HepG2 (cell line): Measurements from ENCODE around the gene DDX23. TPM values are rescaled to one million over a fixed set of nuclear protein-coding genes. Genes with fewer than 3 reads are reported as not detected.

Source experiments
- ATAC-seq: fragments of 200-7000 bp; cut with Tn5 transposase; 3 replicates; pipeline ENCODE4 v1.9.1; 2020; ENCODE audit warnings: mild to moderate bottlenecking, moderate library complexity
- BruUV-seq: library from RNA; stranded (reverse); fragments of 400-500 nt; replicated peaks from 2 replicates; lab custom pipeline; 2021; lab: Mats Ljungman, UMichigan
- CTCF ChIA-PET: fragments of 300-600 bp; formaldehyde crosslinking; extraction: SDS; loops from one replicate; lab custom pipeline; 2021; ENCODE audit warnings: low total read pairs, inconsistent platforms, low intra/inter-chr PET ratio; lab: Yijun Ruan, JAX
- POLR2A ChIA-PET: fragments of 350-600 bp; sonication (Branson Sonifier 250); formaldehyde crosslinking; loops from one replicate; lab custom pipeline; 2020; ENCODE audit warnings: antibody characterized with exemption, inconsistent platforms; lab: Yijun Ruan, JAX
- DNase-seq: peaks from one replicate; pipeline ENCODE4 v3.0.0-alpha.2; 2015; ENCODE audit warnings: low spot score
- FAIRE-seq: peaks from 3 replicates; lab custom pipeline; 2011; peaks lifted over from hg19 to GRCh38; lab: Jason Lieb, UNC
- H2AFZ ChIP-seq: one replicate; pipeline ENCODE4 v1.6.1; 2011; ENCODE audit warnings: low read length, inconsistent platforms
- H3K27ac ChIP-seq: fragments of 300-600 bp; 3 replicates; pipeline ENCODE4 v1.8.0; 2011; ENCODE audit warnings: mixed run types, mild to moderate bottlenecking, mixed read lengths, low read length, inconsistent platforms; ENCODE audit not compliant: insufficient read depth; ENCODE audit errors: extremely low read length
- H3K27me3 ChIP-seq, 2 experiments: fragments of 200-600 bp in 1 of 2; 2 replicates in 1 of 2; 3 replicates in 1 of 2; pipeline versions ENCODE4 v1.6.0 to v1.8.0; 2011; ENCODE audit warnings: low read length in 2 of 2, mild to moderate bottlenecking in 2 of 2, moderate library complexity in 2 of 2, inconsistent platforms in 1 of 2; ENCODE audit not compliant: insufficient read depth in 2 of 2, control insufficient read depth in 1 of 2
- H3K36me3 ChIP-seq, 2 experiments: fragments of 200-600 bp in 1 of 2; replicated peaks in 1 of 2; 2 replicates in 1 of 2; 3 replicates in 1 of 2; pipeline versions ENCODE4 v1.5.1 to v1.8.0; 2011; ENCODE audit warnings: low read length in 2 of 2, inconsistent platforms in 1 of 2; ENCODE audit not compliant: insufficient read depth in 2 of 2, control insufficient read depth in 1 of 2
- H3K4me1 ChIP-seq: 2 replicates; pipeline ENCODE4 v1.5.1; 2012; ENCODE audit warnings: low read length, inconsistent platforms; ENCODE audit not compliant: insufficient read depth
- H3K4me2 ChIP-seq: 2 replicates; pipeline ENCODE4 v1.6.0; 2011; ENCODE audit warnings: low read depth, low read length, inconsistent platforms
- H3K4me3 ChIP-seq, 3 experiments: fragments of 200-600 bp in 1 of 3; sonication (generic), shearing (Covaris generic) in 1 of 3; replicated peaks in 1 of 3; 2 replicates each; pipeline ENCODE4 v1.5.1; 2011 to 2016; ENCODE audit warnings: low read length in 3 of 3, inconsistent platforms in 2 of 3, low read depth in 2 of 3, mild to moderate bottlenecking in 2 of 3, control low read depth in 1 of 3, mixed read lengths in 1 of 3; ENCODE audit not compliant: insufficient read depth in 1 of 3
- H3K79me2 ChIP-seq: one replicate; pipeline ENCODE4 v1.6.1; 2011; ENCODE audit warnings: low read length, inconsistent platforms; ENCODE audit not compliant: insufficient read depth
- H3K9ac ChIP-seq: 2 replicates; pipeline ENCODE4 v1.6.0; 2011; ENCODE audit warnings: mild to moderate bottlenecking, low read depth, low read length, inconsistent platforms; ENCODE audit not compliant: insufficient read depth
- H3K9me3 ChIP-seq: 2 replicates; pipeline ENCODE4 v1.5.1; 2012; ENCODE audit warnings: mild to moderate bottlenecking, low read length
- H4K20me1 ChIP-seq: 2 replicates; pipeline ENCODE4 v1.6.0; 2011; ENCODE audit warnings: inconsistent platforms, mild to moderate bottlenecking, low read length, moderate library complexity; ENCODE audit not compliant: insufficient read depth
- BCL6 ChIP-seq: IDR thresholded peaks from 2 replicates; pipeline ENCODE4 v1.6.1; 2016; ENCODE audit warnings: missing genetic modification reagents, missing compliant biosample characterization
- ESRRA ChIP-seq: sonication (generic); formaldehyde crosslinking; IDR thresholded peaks from 2 replicates; pipeline ENCODE4 v1.5.1; 2020; ENCODE audit warnings: mild to moderate bottlenecking, low read depth, missing genetic modification reagents
- NCOR1 ChIP-seq: fragments of 200-600 bp; sonication (generic); IDR thresholded peaks from 2 replicates; pipeline ENCODE4 v1.7.0; 2017; ENCODE audit warnings: antibody characterized with exemption, low read length, borderline replicate concordance
- NR2C2 ChIP-seq: sonication (generic); formaldehyde crosslinking; IDR thresholded peaks from 2 replicates; pipeline ENCODE4 v1.4.0; 2020; ENCODE audit warnings: missing genetic modification reagents, mild to moderate bottlenecking, moderate library complexity, borderline replicate concordance
- NR2F1 ChIP-seq, 2 experiments: fragments of 450-650 bp in 1 of 2; formaldehyde crosslinking in 1 of 2; IDR thresholded peaks; 2 replicates each; pipeline versions ENCODE4 v1.5.0 to v1.6.1; 2016 to 2020; ENCODE audit warnings: mild to moderate bottlenecking in 1 of 2, missing compliant biosample characterization in 1 of 2, missing genetic modification reagents in 1 of 2, moderate library complexity in 1 of 2
- NR2F2 ChIP-seq: IDR thresholded peaks from 2 replicates; pipeline ENCODE4 v1.6.1; 2012; ENCODE audit warnings: low read depth, inconsistent platforms, borderline replicate concordance
- PHF21A ChIP-seq: sonication (generic); formaldehyde crosslinking; IDR thresholded peaks from 2 replicates; pipeline ENCODE4 v1.5.0; 2020; ENCODE audit warnings: mild to moderate bottlenecking, missing genetic modification reagents
- PITX1 ChIP-seq: sonication (generic); formaldehyde crosslinking; IDR thresholded peaks from 2 replicates; pipeline ENCODE4 v1.5.1; 2020; ENCODE audit warnings: mild to moderate bottlenecking, missing genetic modification reagents
- RARA ChIP-seq: IDR thresholded peaks from 2 replicates; pipeline ENCODE4 v1.6.1; 2016; ENCODE audit warnings: missing genetic modification reagents, missing compliant biosample characterization
- RXRB ChIP-seq: IDR thresholded peaks from 2 replicates; pipeline ENCODE4 v1.6.1; 2016; ENCODE audit warnings: borderline replicate concordance, missing genetic modification reagents, missing compliant biosample characterization
- SRSF9 ChIP-seq: fragments of 200-400 bp; formaldehyde crosslinking; IDR thresholded peaks from 2 replicates; pipeline ENCODE4 v1.6.1; 2018; ENCODE audit warnings: borderline replicate concordance, mild to moderate bottlenecking, low read depth, low read length; ENCODE audit not compliant: insufficient read depth, poor library complexity, severe bottlenecking
- TEAD3 ChIP-seq: optimal IDR thresholded peaks from 2 replicates; pipeline ENCODE3; 2016; ENCODE audit warnings: borderline replicate concordance
- ZMYM4 ChIP-seq: sonication (generic); formaldehyde crosslinking; IDR thresholded peaks from 2 replicates; pipeline ENCODE4 v1.8.1; 2023; ENCODE audit warnings: mild to moderate bottlenecking, missing genetic modification reagents
- ZNF292 ChIP-seq: sonication (generic); formaldehyde crosslinking; IDR thresholded peaks from 2 replicates; pipeline ENCODE4 v1.8.1; 2022; ENCODE audit warnings: mild to moderate bottlenecking, low read depth, missing genetic modification reagents, borderline replicate concordance
- ZNF7 ChIP-seq: IDR thresholded peaks from 2 replicates; pipeline ENCODE4 v1.6.1; 2016; ENCODE audit warnings: missing biosample characterization, missing genetic modification reagents
- ZSCAN20 ChIP-seq: sonication (generic); formaldehyde crosslinking; IDR thresholded peaks from 2 replicates; pipeline ENCODE4 v1.4.0; 2020; ENCODE audit warnings: missing genetic modification reagents, mild to moderate bottlenecking, borderline replicate concordance
- WGBS: methylation state at CpG from one replicate; pipeline ENCODE4 v1.1.6; 2017; ENCODE audit warnings: low lambda C conversion rate; 5-methylcytosine and 5-hydroxymethylcytosine counted together
- in situ Hi-C: cut with HindIII; loops from 2 replicates; pipeline ENCODE4 v1.10.0; 2017; ENCODE audit warnings: low pct_unique_long_range_greater_than_20kb; ENCODE audit not compliant: extremely low pct_ligation_motif_present
- intact Hi-C: fragments of 100-400 bp; cut with micrococcal nuclease; formaldehyde crosslinking; loops from one replicate; pipeline ENCODE4 v1.10.0; 2022; ENCODE audit not compliant: unreplicated experiment
- polyA plus RNA-seq, 8 experiments: library from polyadenylated mRNA; depleted of rRNA in 3 of 8; stranded (reverse) in 7 of 8; unstranded in 1 of 8; fragments of >200 nt; fragmentation: Illumina TruSeq in 4 of 8; extraction: Trizol in 4 of 8; gene quantifications; 2 replicates each; pipeline versions ENCODE4 v1.2.1 to v1.2.3, GENCODE V29; 2011 to 2016; ENCODE audit warnings: low read depth in 4 of 8, missing spikeins in 1 of 8, mixed read lengths in 1 of 8; ENCODE audit not compliant: insufficient read depth in 1 of 8
- total RNA-seq, 5 experiments: library from RNA; depleted of rRNA; stranded (reverse); fragments of >200 nt; fragmentation: Illumina TruSeq; extraction: Trizol; gene quantifications; 2 replicates each; pipeline ENCODE4 v1.2.3, GENCODE V29; 2016; ENCODE audit warnings: low read depth in 1 of 5
- TF ChIP-seq, protein P1 (sequence below): IDR thresholded peaks from 2 replicates; pipeline ENCODE4 v1.6.1; 2018; ENCODE audit warnings: missing genetic modification reagents
- TF ChIP-seq, protein P2 (sequence below): IDR thresholded peaks from 2 replicates; pipeline ENCODE4 v1.4.0; 2020; ENCODE audit warnings: mild to moderate bottlenecking, missing genetic modification reagents

The DDX23 gene
- total and polyA plus RNA-seq, 2 of the 13 experiments (the other 11 are each of a cell fraction or from before 2014, with no cell fraction given), result 35.7 to 90.0 TPM

DNA sequence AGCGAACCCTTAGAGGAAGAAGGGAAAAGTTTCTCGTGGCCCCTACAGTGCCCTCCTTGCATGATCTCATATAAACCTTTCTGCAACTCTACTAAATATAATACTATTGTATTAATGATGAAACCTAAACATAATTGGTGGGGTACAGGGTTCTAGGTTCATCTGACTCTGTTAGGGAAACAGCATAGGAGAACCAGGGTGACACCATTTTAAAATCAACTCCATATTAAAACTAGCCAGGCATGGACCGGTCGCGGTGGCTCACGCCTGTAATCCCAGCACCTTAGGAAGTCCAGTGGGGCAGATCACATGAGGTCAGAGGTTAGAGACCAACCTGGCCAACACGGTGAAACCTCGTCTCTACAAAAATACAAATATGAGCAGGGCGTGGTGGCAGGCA is 28.7 kb upstream of the DDX23 start (continued):
- TF ChIP-seq, protein P1, sequence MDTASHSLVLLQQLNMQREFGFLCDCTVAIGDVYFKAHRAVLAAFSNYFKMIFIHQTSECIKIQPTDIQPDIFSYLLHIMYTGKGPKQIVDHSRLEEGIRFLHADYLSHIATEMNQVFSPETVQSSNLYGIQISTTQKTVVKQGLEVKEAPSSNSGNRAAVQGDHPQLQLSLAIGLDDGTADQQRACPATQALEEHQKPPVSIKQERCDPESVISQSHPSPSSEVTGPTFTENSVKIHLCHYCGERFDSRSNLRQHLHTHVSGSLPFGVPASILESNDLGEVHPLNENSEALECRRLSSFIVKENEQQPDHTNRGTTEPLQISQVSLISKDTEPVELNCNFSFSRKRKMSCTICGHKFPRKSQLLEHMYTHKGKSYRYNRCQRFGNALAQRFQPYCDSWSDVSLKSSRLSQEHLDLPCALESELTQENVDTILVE (CRISPR knock-in tag), result no peak

DNA sequence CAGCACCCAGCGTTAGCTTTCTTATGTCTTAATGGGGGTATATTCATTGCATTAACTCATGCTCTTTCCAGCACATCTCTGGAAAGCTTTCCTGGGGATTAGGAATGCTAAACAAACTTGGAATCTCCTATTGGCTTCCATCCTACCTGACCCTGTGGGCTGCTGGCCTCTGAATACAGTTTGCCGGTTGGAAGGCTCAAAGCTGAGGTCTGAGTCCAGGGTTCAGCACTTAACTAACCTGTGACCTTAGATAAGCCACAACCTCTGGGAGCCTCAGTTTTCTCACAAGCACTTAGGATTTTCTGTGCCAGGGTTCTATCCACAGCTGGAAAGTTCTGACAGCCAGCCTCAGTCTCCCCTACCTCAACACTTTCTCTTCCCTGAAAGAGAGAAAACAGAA is 26.6 kb upstream of the DDX23 start:
- no peak overlapping the region for H3K27ac ChIP-seq
- no peaks in the 10 kb centered on the region for H3K36me3 ChIP-seq
- H3K4me1 ChIP-seq, result peaks cover 60% of the 10 kb centered on the region
- 0% methylated on average over 1 of the region's 2 CpGs for WGBS
- no peak overlapping the region for H2AFZ ChIP-seq
- H3K4me2 ChIP-seq, result peak overlapping the region; percentile 42
- CTCF ChIA-PET, result no interaction called here
- H3K27me3 ChIP-seq, result peaks cover 2 to 23% of the 10 kb centered on the region in 2 experiments; a peak in 3 of 5 replicates
- no peak overlapping the region for H3K9ac ChIP-seq
- intact Hi-C loops, result no loop called here
- peak; percentile 55 for FAIRE-seq
- ATAC-seq, result peak; percentile 60
- H3K79me2 ChIP-seq, result no peaks in the 10 kb centered on the region
- DNase-seq, result no peak
- POLR2A ChIA-PET, result interaction anchor here (1.9 kb wide), 1 partner anchor 12 kb away, joined by 23 read pairs; the partner anchor contains the start of gene RND1
- no peaks in the 10 kb centered on the region for H4K20me1 ChIP-seq
- in situ Hi-C loops, result no loop called here
- no peaks in the 10 kb centered on the region for H3K9me3 ChIP-seq
- no TSS peak for BruUV-seq
- H3K4me3 ChIP-seq, result 0 out of 6 replicates have a peak overlapping the region, but pooled peaks of 1 of the 3 experiments have one; percentile 1
- TF ChIP-seq RXRB (CRISPR knock-in tag) (peak; percentile 38; the same call in 1 of the 2 replicates), NR2F2 (peak; percentile 81), PHF21A (CRISPR knock-in tag) (peak; percentile 26; the same call in 1 of the 2 replicates), TEAD3 (CRISPR knock-in tag) (peak; percentile 8), NR2C2 (peak; percentile 61; the same call in 1 of the 2 replicates), ZSCAN20 (no peak), PITX1 (CRISPR knock-in tag) (peak; percentile 69), BCL6 (CRISPR knock-in tag) (peak; percentile 41; the same call in 1 of the 2 replicates), ZMYM4 (peak; percentile 22; the same call in 1 of the 2 replicates), NCOR1 (no peak), SRSF9 (no peak), ZNF7 (CRISPR knock-in tag) (peak; percentile 75; the same call in 1 of the 2 replicates), ZNF292 (CRISPR knock-in tag) (no peak), NR2F1 (CRISPR knock-in tag; IDR thresholded peaks at IDR 0.05) (peak; percentile 52 to 58; a peak in 3 of 4 replicates), RARA (CRISPR knock-in tag) (peak; percentile 45), ESRRA (CRISPR knock-in tag) (0 out of 2 replicates have a peak, but pooled peaks have one; percentile 48)
- TF ChIP-seq, protein P2, sequence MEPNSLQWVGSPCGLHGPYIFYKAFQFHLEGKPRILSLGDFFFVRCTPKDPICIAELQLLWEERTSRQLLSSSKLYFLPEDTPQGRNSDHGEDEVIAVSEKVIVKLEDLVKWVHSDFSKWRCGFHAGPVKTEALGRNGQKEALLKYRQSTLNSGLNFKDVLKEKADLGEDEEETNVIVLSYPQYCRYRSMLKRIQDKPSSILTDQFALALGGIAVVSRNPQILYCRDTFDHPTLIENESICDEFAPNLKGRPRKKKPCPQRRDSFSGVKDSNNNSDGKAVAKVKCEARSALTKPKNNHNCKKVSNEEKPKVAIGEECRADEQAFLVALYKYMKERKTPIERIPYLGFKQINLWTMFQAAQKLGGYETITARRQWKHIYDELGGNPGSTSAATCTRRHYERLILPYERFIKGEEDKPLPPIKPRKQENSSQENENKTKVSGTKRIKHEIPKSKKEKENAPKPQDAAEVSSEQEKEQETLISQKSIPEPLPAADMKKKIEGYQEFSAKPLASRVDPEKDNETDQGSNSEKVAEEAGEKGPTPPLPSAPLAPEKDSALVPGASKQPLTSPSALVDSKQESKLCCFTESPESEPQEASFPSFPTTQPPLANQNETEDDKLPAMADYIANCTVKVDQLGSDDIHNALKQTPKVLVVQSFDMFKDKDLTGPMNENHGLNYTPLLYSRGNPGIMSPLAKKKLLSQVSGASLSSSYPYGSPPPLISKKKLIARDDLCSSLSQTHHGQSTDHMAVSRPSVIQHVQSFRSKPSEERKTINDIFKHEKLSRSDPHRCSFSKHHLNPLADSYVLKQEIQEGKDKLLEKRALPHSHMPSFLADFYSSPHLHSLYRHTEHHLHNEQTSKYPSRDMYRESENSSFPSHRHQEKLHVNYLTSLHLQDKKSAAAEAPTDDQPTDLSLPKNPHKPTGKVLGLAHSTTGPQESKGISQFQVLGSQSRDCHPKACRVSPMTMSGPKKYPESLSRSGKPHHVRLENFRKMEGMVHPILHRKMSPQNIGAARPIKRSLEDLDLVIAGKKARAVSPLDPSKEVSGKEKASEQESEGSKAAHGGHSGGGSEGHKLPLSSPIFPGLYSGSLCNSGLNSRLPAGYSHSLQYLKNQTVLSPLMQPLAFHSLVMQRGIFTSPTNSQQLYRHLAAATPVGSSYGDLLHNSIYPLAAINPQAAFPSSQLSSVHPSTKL (CRISPR knock-in tag), result peak; percentile 52; the same call in 1 of the 2 replicates
